Upper lobe of left lung (tissue), 4 donors: ENCODE results near the gene HBS1L.

Source experiments
- CTCF ChIP-seq, 6 experiments: fragments of 450-650 bp in 4 of 6; fragments of 200-600 bp in 2 of 6; sonication (generic) in 2 of 6; IDR thresholded peaks; one replicate each; pipeline ENCODE4 v1.5.1; 2016 to 2019; ENCODE audit warnings: antibody characterized with exemption in 6 of 6
- EP300 ChIP-seq, 4 donors: sonication (generic); formaldehyde crosslinking; IDR thresholded peaks; one replicate each; pipeline ENCODE4 v1.5.1; 2017; ENCODE audit warnings: antibody characterized with exemption in 4 of 4, control low read depth in 2 of 4
- POLR2A ChIP-seq, 4 donors: fragments of 450-650 bp; IDR thresholded peaks; one replicate each; pipeline ENCODE4 v1.5.1; 2016 to 2017; ENCODE audit warnings: antibody characterized with exemption in 4 of 4, mild to moderate bottlenecking in 2 of 4

- TF ChIP-seq CTCF (IDR thresholded peaks at IDR 0.05), result no peak
- no peak for TF ChIP-seq POLR2A (IDR thresholded peaks at IDR 0.05)
- TF ChIP-seq EP300 (IDR thresholded peaks at IDR 0.05), result no peak
Measured at GRCh38 chr6:135008941-135009290, 45.7 kb downstream of the HBS1L start.
